Amygdala (tissue), 56 donors: ENCODE data around the gene MAP4.

Source experiments
- DNase-seq, 56 donors: peaks; one replicate each; lab custom pipeline; 2025; lab: John Stamatoyannopoulos, UW

MAP4 gene

DNA sequence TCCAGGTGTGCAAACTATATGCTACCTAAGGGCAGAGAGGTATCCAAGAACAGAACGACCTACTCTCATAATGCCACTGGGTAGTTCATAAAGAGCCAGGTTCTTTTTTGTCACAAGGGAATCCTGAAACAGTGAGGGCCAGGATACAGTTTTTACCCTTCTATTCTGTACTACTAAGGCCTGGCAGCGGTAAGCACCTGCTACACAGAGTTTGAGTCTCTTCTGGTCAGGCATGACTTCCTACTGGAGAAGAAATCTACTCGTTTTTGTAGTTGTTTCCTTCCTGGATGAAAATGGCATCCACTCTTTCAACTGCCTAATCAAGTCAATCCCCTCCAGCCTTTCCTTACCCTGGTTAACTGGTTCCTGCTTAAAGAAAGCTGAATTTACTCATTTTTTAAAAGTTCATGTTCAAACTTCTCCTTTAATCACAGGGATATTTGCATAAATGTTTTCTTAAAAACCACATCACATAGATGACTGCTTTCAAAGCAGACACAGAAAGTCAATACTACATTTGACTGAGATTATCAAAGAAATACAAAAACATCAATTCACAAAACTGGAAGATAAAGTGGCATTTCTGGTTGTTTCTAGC, 40.0 kb downstream of the MAP4 start:
- DNase-seq: no peak

- no peak for DNase-seq
These were observed 41.2 kb downstream of the MAP4 start for GRCh38 chr3:47974974-47975470.

GRCh38 chr3:47971081-47971480, 45.1 kb downstream of the MAP4 start:
- no peak for DNase-seq

GRCh38 chr3:47964740-47965139, 51.5 kb downstream of the MAP4 start:
- no peak for DNase-seq

GRCh38 chr3:47961815-47962606, 54.2 kb downstream of the MAP4 start:
- DNase-seq: peak in 10 of 56 donors; percentile 4 to 41 (median 8)

DNA sequence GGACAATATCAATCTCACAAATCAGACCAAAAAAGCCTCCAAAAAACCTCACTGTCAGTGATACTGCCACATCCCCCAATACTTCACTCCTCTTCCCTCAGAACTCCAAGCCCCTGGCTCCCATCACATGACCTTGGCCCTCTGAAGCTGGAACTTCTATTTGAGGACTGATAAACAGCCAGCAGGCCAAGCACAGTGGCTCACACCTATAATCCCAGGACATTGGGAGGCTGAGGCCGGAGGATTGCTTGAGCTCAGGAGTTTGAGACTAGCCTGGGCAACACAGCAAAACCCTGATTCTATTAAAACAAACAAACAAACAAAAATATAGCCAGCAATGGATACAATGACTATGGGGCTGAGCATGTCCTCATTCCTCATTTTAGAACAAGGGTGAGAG, 55.2 kb downstream of the MAP4 start:
- DNase-seq: no peak

DNA sequence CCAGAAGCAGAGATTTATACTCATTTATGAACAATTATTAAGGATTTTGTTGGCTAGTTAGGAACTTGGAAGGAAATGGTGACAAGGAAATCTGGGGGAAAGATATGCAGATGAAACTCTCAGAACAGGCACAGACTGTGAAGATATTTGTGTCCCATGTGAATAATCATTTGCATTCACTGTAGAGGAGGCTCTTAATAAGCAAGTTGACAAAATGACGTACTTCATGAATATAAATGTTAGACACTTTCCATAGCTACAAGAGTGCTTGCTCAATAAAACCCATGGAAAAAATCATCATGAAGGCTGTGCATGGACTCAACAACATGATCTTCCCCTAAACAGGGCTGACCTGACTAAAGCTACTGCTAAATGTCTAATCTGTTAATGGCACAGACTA, 59.7 kb downstream of the MAP4 start:
- no peak for DNase-seq

- no peak for DNase-seq
These were observed 61.6 kb downstream of the MAP4 start for GRCh38 chr3:47954567-47954966.

GRCh38 chr3:47950453-47951169, 65.6 kb downstream of the MAP4 start:
- no peak for DNase-seq

DNA sequence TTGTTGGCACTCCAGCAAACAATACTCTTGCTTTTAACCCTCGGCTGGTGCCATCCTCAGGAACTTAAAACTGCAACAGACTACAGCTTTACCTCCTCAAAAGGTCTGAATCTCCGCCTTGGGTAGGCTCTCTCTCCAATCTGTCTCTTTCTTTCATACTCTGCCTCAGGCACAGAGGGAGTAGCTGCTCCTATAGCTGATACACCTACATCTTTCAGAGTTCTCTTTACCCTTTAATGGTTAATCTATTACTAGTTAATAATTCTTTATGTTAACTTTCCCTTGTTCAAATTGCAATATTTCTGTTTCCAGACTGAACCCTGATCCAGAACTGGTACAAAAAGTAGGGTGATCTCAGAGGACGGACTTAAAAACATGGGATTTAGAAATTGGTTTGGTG, 66.2 kb downstream of the MAP4 start:
- DNase-seq: no peak

- DNase-seq: no peak
These were observed 76.0 kb downstream of the MAP4 start for GRCh38 chr3:47940232-47940631.

- DNase-seq: no peak
These were observed 83.8 kb downstream of the MAP4 start for GRCh38 chr3:47932421-47932820.

DNA sequence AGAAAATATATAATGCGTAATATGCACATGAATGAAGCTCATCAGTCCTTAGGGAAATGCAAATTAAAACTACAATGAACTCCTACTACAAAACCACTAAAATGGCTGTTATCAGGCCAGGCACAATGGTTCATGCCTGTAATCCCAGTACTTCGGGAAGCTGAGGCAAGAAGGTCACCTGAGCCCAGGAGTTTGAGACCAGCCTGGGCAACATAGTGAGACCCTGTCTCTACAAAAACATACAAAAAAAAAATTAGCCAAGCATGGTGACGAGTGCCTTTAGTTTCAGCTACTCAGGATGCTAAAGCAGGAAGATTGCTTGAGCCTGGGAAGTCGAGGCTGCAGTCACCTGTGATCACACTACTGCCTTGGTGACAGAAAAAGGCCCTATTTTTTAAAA, 85.2 kb downstream of the MAP4 start:
- no peak for DNase-seq

- DNase-seq: no peak
These were observed 99.5 kb downstream of the MAP4 start for GRCh38 chr3:47916696-47917095.

- no peak for DNase-seq
These were observed 100.0 kb downstream of the MAP4 start for GRCh38 chr3:47916201-47916600.

- DNase-seq: no peak
These were observed 104.2 kb downstream of the MAP4 start for GRCh38 chr3:47912006-47912504.

DNA sequence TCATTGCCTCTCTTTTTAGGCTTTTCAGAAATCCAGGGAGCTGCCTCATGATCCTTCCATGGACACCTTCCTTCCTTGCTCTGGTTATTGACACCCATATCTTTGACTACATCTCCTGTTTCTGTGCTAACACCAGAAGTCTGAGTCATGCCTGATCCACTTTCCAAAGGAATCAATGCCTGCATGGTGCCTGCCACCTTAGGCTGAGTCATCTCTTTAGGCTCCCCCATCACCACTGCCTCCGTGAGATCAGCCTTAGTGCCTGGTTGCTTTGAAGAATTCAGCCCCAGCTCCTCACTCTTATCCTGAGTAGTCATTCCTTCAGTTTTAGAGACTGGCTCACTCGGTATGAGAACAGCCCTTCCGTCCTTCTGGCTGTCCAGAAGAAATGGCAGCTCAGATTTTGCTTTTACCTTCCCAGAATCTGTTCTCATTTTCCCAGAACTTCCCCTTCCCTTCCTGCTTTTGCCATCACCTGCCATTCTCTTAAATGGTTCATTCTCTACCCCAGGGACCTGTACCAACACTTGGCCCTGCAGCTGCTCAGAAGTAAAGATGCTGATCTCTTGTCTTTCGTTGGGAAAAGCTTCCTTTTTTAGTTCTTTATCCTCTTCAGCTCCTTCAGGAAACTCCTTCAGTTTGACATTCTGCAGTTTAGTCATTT, 105.3 kb downstream of the MAP4 start:
- peak in 4 of 56 donors; percentile 5 to 15 (median 10) for DNase-seq

GRCh38 chr3:47910233-47910632, 106.0 kb downstream of the MAP4 start:
- DNase-seq: no peak

- no peak for DNase-seq
These were observed 106.6 kb downstream of the MAP4 start for GRCh38 chr3:47909607-47910006.

- no peak for DNase-seq
These were observed 107.5 kb downstream of the MAP4 start for GRCh38 chr3:47908744-47909143.

GRCh38 chr3:47907784-47908183, 108.4 kb downstream of the MAP4 start:
- no peak for DNase-seq
